ENCODE measurements around the gene FXYD1. TPM values are rescaled to one million over a fixed set of nuclear protein-coding genes. Genes with fewer than 3 reads are reported as not detected.
"Not testable (repeated sequence)": the region's sequence is repeated elsewhere in the genome, so short reads cannot be mapped to it uniquely, and the experiment has no call there.

FXYD1 gene
- total RNA-seq, 2 experiments from 2014 or later = 1.3 to 1.4 TPM

DNA sequence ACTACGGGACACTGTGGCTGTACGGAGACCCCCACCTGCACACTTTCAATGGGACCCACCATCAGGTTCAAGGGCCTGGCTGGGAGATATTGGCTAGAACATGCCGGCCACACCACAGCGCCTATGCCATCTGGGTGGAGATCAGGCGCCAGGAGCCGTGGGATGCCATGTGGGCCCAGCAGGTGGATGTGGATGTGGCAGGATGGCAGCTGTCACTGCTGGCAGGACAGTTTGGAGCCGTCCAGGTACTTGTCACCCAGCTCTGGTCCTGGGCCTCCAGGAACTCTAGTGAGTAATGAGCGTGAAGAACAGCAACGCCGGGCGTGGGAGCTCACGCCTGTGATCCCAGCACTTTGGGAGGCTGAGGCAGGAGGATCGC, 38.7 kb upstream of the FXYD1 start:
- Mint-ChIP-seq H3K27ac (no peak overlapping the region), H3K4me3 (no peak overlapping the region), H3K27me3 (ENCODE audit: low read depth) (no peaks in the 10 kb centered on the region), H3K9me3 (ENCODE audit: insufficient read depth) (no peaks in the 10 kb centered on the region), H3K36me3 (ENCODE audit: low read depth) (no peaks in the 10 kb centered on the region), H3K4me1 (ENCODE audit: low read depth) (no peaks in the 10 kb centered on the region)
- DNase-seq = no peak
- no peak for ATAC-seq
- CTCF ChIA-PET = interaction anchor here (1.5 kb wide), 1 partner anchor 33 kb away, joined by 3 read pairs; no protein-coding TSS in a partner anchor
- POLR2A ChIA-PET = no interaction called here

DNA sequence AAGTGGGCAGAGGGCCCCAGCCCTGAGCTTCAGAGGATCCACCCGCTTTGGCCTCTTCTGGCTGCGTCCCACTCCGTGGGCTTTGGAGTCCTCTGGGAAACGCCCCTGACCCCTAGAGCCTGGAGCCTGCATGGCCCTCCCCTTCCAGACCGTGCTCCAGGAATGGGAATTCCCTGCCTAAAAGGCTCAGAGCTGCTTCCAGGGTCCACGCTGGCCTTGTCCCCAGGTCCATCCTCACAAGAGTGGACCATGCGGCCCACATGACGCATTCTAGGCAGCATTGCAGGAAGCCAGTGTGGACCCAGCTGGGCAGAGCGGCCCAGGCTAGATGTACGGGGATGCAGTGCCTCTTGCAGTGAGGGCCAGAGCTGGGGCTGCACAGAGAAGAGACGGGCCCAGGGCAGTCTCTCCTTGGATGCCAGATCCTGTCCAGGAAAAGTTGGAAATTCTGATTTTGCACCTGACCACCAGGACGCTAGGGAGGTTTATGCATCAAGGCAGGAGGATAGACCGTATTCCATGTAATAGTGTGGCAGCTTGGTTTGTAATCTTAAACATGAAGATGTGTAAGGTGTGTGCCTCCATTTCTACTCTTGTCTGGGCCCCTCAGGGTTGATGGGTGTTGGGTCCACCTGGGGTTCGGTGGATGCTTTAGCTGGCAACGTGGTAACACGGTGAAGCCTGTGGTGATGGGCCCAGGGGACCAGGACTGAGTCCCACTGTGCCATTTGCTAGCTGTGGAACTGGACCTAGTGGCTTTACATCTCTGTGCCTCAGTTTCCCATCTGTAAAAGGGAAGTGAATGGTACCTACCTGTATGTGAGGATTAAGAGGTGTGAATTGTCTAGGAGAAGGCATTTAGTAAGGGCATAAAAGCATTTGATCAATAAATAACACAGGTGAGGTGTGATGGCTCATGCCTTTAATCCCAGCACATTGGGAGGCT, 37.8 kb upstream of the FXYD1 start:
- POLR2A ChIA-PET = no interaction called here
- Mint-ChIP-seq H3K27ac (no peak overlapping the region), H3K4me3 (no peak overlapping the region), H3K4me1 (ENCODE audit: low read depth) (no peaks in the 10 kb centered on the region), H3K27me3 (ENCODE audit: low read depth) (no peaks in the 10 kb centered on the region), H3K9me3 (ENCODE audit: insufficient read depth) (no peaks in the 10 kb centered on the region), H3K36me3 (ENCODE audit: low read depth) (no peaks in the 10 kb centered on the region)
- DNase-seq (no peak), ATAC-seq (no peak)
- CTCF ChIA-PET = interaction anchor here (1.5 kb wide), 1 partner anchor 34 kb away, joined by 3 read pairs; no protein-coding TSS in a partner anchor

DNA sequence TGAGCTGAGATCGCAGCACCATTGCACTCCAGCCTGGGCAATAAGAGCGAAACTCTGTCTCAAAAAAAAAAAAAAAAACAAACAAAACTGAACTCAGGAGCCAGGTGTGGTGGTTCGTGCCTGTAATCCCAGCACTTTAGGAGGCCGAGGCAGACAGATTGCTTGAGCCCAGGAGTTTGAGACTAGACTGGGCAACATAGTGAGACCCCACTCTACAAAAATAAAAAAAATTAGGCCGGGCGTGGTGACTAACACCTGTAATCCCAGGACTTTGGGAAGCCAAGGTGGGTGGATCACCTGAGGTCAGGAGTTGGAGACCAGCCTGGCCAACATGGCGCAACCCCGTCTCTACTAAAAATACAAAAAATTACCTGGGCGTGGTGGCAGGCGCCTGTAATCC, 36.7 kb upstream of the FXYD1 start:
- ATAC-seq; H3K27ac Mint-ChIP-seq; POLR2A ChIA-PET; H3K27me3 Mint-ChIP-seq (ENCODE audit: low read depth); H3K4me3 Mint-ChIP-seq; H3K4me1 Mint-ChIP-seq (ENCODE audit: low read depth); H3K9me3 Mint-ChIP-seq (ENCODE audit: insufficient read depth); CTCF ChIA-PET; DNase-seq; H3K36me3 Mint-ChIP-seq (ENCODE audit: low read depth): not testable (repeated sequence)

DNA sequence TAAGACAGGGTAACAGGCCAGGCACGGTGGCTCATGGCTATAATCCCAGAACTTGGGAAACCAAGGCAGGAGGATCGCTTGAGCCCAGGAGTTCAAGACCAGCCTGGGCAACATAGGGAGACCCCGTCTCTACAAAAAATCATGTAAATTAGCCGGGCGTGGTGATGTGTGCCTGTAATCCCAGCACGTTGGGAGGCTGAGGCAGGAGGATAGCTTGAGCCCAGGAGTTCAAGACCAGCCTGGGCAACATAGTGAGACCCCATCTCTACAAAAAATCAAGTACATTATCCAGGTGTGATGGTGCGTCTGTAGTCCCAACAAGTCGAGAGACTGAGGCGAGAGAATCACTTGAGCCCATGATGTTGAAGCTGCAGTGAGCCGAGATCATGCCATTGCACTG, 35.0 kb upstream of the FXYD1 start:
- CTCF ChIA-PET; H3K4me1 Mint-ChIP-seq (ENCODE audit: low read depth); ATAC-seq; H3K36me3 Mint-ChIP-seq (ENCODE audit: low read depth); H3K9me3 Mint-ChIP-seq (ENCODE audit: insufficient read depth); H3K27ac Mint-ChIP-seq; H3K4me3 Mint-ChIP-seq; POLR2A ChIA-PET; DNase-seq; H3K27me3 Mint-ChIP-seq (ENCODE audit: low read depth): not testable (repeated sequence)

DNA sequence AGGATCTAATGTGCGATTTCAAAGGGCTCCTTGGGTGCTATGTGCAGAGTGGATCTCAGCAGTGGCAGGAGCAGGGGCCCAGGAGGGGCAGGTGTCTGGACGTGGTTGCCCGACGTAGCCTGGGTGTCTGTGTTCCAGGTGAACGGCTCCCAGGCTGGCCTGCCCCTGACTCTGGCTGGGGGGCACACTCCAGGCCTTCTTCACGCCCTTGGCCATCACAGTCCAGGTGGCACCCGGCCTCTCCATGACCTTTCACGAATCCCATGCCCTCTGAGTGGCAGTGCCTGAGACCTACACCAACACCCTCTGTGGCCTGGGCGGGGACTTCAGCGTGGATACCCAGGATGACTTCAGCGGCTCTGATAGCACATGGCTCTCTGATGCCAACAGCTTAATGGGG, 34.3 kb upstream of the FXYD1 start:
- DNase-seq (no peak), ATAC-seq (no peak)
- Mint-ChIP-seq H3K36me3 (ENCODE audit: low read depth) (peaks cover 2% of the 10 kb centered on the region), H3K4me3 (no peak overlapping the region), H3K9me3 (ENCODE audit: insufficient read depth) (peaks cover 5% of the 10 kb centered on the region), H3K27me3 (ENCODE audit: low read depth) (no peaks in the 10 kb centered on the region), H3K27ac (no peak overlapping the region), H3K4me1 (ENCODE audit: low read depth) (peaks cover 2% of the 10 kb centered on the region)
- CTCF ChIA-PET = no interaction called here
- POLR2A ChIA-PET = no interaction called here

DNA sequence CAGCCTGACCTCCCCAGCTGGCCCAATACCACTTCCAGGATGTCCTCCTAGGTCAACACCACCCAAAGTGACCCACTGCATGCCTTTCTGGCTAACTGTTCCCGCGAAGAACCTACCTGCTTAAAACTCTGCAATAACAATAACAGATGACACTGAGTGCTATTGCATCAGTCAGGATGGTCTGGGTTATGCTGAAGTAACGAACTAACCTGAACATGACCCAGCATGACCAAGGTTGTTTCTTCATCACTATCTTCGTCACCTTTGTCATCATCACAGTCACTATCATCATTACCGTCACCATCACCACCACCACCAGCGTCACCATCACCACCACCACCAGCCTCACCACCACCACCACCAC, 33.6 kb upstream of the FXYD1 start:
- peaks cover 2% of the 10 kb centered on the region for H3K36me3 Mint-ChIP-seq (ENCODE audit: low read depth)
- POLR2A ChIA-PET = no interaction called here
- no peak overlapping the region for H3K4me3 Mint-ChIP-seq
- peaks cover 5% of the 10 kb centered on the region for H3K9me3 Mint-ChIP-seq (ENCODE audit: insufficient read depth)
- no peak overlapping the region for H3K27ac Mint-ChIP-seq
- peaks cover 2% of the 10 kb centered on the region for H3K4me1 Mint-ChIP-seq (ENCODE audit: low read depth)
- DNase-seq (no peak), ATAC-seq (no peak)
- no peaks in the 10 kb centered on the region for H3K27me3 Mint-ChIP-seq (ENCODE audit: low read depth)
- CTCF ChIA-PET = no interaction called here

DNA sequence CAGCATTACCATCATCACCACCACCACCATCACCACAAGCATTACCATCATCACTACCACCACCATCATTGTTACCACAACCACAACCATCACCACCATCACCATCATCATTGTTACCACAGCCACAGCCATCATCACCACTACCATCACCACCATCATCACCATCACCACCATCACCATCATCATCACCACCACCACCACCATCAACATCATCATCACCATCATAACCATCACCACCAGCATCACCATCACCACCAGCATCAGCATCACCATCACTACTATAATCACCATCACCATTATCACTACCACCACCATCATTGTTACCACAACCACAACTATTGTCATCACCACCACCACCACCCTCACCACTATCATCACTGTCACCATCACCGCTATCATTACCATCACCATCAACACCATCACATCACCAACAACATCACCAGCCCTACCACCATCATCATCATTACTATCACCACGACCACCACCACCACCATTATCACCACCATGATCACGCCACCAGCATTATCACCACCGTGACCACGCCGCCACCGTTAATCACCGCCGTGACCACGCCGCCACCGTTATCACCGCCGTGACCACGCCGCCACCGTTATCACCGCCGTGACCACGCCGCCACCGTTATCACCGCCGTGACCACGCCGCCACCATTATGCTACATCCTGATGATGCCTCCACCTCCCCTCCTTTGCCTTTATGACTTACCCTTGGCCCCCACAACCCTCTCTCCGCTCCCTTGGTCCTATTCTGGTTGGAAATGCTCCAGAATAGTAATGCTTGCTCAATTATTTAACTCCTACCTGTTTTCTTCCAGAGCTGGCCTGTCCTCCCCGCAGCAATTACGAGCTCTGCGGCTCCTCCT, 33.0 kb upstream of the FXYD1 start:
- DNase-seq (no peak), ATAC-seq (no peak)
- no peak overlapping the region for H3K27ac Mint-ChIP-seq
- peaks cover 5% of the 10 kb centered on the region for H3K9me3 Mint-ChIP-seq (ENCODE audit: insufficient read depth)
- H3K4me1 Mint-ChIP-seq (ENCODE audit: low read depth) = peaks cover 2% of the 10 kb centered on the region
- no peak overlapping the region for H3K4me3 Mint-ChIP-seq
- ChIA-PET POLR2A (no interaction called here), CTCF (interaction anchor here (0.8 kb wide), 1 partner anchor 39 kb away, joined by 4 read pairs; no protein-coding TSS in a partner anchor)
- H3K36me3 Mint-ChIP-seq (ENCODE audit: low read depth) = peaks cover 2% of the 10 kb centered on the region
- H3K27me3 Mint-ChIP-seq (ENCODE audit: low read depth) = no peaks in the 10 kb centered on the region

DNA sequence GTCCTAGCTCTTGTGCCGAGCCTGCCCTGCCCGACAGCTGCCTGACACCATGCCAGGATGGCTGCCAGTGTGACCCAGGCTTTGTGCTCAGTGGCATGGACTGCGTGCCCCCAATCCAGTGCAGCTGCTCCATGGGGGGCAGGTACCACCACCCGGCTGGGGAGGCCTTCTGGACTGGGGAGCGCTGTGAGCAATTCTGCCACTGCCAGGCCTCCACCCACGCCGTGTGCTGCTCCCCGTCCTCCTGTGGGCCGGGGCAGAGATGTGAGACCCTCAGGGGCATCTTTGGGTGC, 32.4 kb upstream of the FXYD1 start:
- peaks cover 5% of the 10 kb centered on the region for H3K9me3 Mint-ChIP-seq (ENCODE audit: insufficient read depth)
- no peaks in the 10 kb centered on the region for H3K27me3 Mint-ChIP-seq (ENCODE audit: low read depth)
- no peak overlapping the region for H3K27ac Mint-ChIP-seq
- no peak overlapping the region for H3K4me3 Mint-ChIP-seq
- CTCF ChIA-PET = interaction anchor here (0.8 kb wide), 1 partner anchor 39 kb away, joined by 4 read pairs; no protein-coding TSS in a partner anchor
- peaks cover 2% of the 10 kb centered on the region for H3K4me1 Mint-ChIP-seq (ENCODE audit: low read depth)
- ATAC-seq (no peak), DNase-seq (no peak)
- H3K36me3 Mint-ChIP-seq (ENCODE audit: low read depth) = peaks cover 2% of the 10 kb centered on the region
- POLR2A ChIA-PET = no interaction called here

DNA sequence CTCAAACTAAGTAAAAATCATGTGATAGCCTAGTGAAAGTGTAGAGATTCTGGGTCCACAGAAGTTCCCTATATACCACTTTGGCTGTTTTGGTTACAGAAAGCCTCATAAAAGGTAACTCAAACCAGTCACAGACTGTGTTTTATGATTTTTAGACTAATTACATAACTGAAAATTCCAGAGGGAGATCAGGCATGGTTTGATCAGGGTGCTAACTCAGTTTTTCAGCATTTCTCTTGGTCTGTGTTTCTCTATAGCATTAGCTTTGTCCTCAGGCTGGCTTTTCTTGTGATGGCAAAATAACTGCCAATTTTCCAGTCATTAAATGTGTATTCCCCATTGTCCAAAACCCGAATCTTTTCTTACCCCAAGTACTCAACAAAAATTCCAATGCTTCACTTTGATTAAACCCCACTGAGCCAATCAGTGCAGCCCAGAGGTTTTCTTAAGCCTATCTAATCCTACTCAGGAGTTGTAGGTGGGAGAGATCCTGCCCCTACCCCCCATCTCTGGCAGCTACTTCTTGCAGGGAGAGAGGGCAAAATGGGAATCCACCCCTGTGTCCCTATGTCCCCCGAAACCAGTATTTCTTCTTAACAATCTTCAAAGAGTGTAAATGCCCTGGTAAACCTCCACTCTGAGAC, 31.6 kb upstream of the FXYD1 start:
- POLR2A ChIA-PET = no interaction called here
- H3K36me3 Mint-ChIP-seq (ENCODE audit: low read depth) = peaks cover 2% of the 10 kb centered on the region
- H3K4me3 Mint-ChIP-seq = no peak overlapping the region
- ATAC-seq (no peak), DNase-seq (no peak)
- H3K27ac Mint-ChIP-seq = no peak overlapping the region
- H3K9me3 Mint-ChIP-seq (ENCODE audit: insufficient read depth) = peaks cover 5% of the 10 kb centered on the region
- CTCF ChIA-PET = interaction anchor here (0.8 kb wide), 1 partner anchor 40 kb away, joined by 4 read pairs; no protein-coding TSS in a partner anchor
- peaks cover 2% of the 10 kb centered on the region for H3K4me1 Mint-ChIP-seq (ENCODE audit: low read depth)
- H3K27me3 Mint-ChIP-seq (ENCODE audit: low read depth) = no peaks in the 10 kb centered on the region

DNA sequence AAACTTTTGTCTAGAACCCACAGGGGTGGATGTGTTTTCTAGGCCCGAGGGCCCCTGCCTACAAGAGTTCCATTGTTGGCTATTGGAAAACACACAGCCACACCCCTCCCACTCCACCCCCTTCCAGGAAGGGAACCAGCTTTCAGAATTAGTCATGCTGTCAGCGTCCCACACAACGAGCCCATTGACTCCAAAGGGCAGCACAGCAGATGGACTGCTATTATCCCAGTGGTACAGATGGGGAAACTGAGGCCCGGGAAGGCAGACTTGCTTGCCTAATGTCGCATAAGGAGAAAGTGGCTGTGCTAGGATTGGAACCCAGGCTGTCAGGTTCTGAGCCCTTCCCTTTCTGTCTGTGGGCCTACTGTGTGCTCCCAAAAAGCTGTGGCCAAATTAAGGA, 31.1 kb upstream of the FXYD1 start:
- ATAC-seq (no peak), DNase-seq (no peak)
- H3K27ac Mint-ChIP-seq = no peak overlapping the region
- no peak overlapping the region for H3K4me3 Mint-ChIP-seq
- H3K9me3 Mint-ChIP-seq (ENCODE audit: insufficient read depth) = peaks cover 5% of the 10 kb centered on the region
- peaks cover 2% of the 10 kb centered on the region for H3K36me3 Mint-ChIP-seq (ENCODE audit: low read depth)
- POLR2A ChIA-PET = no interaction called here
- no peaks in the 10 kb centered on the region for H3K27me3 Mint-ChIP-seq (ENCODE audit: low read depth)
- CTCF ChIA-PET = interaction anchor here (1.2 kb wide), 1 partner anchor 41 kb away, joined by 3 read pairs; no protein-coding TSS in a partner anchor
- H3K4me1 Mint-ChIP-seq (ENCODE audit: low read depth) = peaks cover 2% of the 10 kb centered on the region

DNA sequence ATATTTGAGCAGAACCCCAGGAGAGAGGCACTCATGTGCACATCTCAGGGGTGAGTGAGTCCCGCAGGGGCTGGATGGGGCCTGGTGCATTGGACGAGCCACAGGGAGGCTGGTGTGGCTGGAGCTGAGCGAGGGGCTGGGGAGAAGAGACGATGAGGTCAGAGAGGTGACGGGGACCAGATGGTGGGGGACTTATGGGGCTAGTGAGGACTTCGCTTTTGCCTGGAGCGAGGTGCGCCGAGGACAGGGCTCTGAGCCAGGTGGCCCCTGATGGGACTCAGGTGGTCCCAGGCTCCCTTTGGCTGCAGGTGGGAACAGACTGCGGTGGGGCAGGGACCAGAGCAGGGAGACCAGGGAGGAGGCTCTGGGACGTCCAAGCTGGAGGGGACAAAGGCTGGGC, 29.9 kb upstream of the FXYD1 start:
- no peaks in the 10 kb centered on the region for H3K27me3 Mint-ChIP-seq (ENCODE audit: low read depth)
- no peak overlapping the region for H3K4me3 Mint-ChIP-seq
- H3K9me3 Mint-ChIP-seq (ENCODE audit: insufficient read depth) = peaks cover 5% of the 10 kb centered on the region
- ATAC-seq (no peak), DNase-seq (no peak)
- ChIA-PET CTCF (interaction anchor here (1.2 kb wide), 1 partner anchor 42 kb away, joined by 3 read pairs; no protein-coding TSS in a partner anchor), POLR2A (no interaction called here)
- H3K4me1 Mint-ChIP-seq (ENCODE audit: low read depth) = peaks cover 2% of the 10 kb centered on the region
- no peak overlapping the region for H3K27ac Mint-ChIP-seq
- H3K36me3 Mint-ChIP-seq (ENCODE audit: low read depth) = peaks cover 2% of the 10 kb centered on the region
